GM18511 (cell line): ENCODE results near the gene CSAG1.
A peak's percentile ranks its signal among the peaks of the same experiment; 100 is the strongest.
"Not testable (repeated sequence)": the region's sequence is repeated elsewhere in the genome, so short reads cannot be mapped to it uniquely, and the experiment has no call there.

Source experiments
- ATAC-seq: cut with Tn5 transposase; IDR thresholded peaks from one replicate; pipeline ENCODE4 v1.9.1; 2021; ENCODE audit warnings: mild to moderate bottlenecking, moderate library complexity; ENCODE audit not compliant: unreplicated experiment

The CSAG1 gene

DNA sequence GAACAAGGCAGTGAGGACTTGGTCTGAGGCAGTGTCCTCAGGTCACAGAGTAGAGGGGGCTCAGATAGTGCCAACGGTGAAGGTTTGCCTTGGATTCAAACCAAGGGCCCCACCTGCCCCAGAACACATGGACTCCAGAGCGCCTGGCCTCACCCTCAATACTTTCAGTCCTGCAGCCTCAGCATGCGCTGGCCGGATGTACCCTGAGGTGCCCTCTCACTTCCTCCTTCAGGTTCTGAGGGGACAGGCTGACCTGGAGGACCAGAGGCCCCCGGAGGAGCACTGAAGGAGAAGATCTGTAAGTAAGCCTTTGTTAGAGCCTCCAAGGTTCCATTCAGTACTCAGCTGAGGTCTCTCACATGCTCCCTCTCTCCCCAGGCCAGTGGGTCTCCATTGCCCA, 33.1 kb downstream of the CSAG1 start:
- not testable (repeated sequence) for ATAC-seq

DNA sequence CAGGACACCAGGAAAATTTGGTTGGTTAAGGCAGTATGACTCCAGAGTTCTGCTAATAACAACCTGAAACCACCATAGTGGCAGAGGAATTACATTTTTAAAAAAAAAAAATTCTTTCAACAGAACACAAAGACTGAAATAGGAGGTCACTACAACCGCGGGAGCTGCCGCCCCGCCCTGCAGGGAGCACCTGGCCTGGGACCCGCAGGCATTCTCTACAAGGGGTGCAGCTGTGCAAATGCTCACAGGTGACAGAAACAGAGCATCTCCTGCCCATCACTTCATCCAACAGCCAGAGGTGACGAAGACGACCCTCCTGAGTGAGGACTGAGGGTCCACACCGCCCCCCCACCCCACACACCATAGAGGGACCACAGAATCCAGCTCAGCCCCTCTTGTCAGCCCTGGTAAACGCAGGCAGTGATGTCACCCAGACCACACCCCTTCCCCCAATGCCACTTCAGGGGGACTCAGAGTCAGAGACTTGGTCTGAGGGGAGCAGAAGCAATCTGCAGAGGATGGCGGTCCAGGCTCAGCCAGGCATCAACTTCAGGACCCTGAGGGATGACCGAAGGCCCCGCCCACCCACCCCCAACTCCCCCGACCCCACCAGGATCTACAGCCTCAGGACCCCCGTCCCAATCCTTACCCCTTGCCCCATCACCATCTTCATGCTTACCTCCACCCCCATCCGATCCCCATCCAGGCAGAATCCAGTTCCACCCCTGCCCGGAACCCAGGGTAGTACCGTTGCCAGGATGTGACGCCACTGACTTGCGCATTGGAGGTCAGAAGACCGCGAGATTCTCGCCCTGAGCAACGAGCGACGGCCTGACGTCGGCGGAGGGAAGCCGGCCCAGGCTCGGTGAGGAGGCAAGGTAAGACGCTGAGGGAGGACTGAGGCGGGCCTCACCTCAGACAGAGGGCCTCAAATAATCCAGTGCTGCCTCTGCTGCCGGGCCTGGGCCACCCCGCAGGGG, 35.3 kb downstream of the CSAG1 start, which contains the start of gene MAGEA3:
Gene MAGEA3 (plus strand): TSS at position 843 of the 980 bp plus-strand sequence. CDS start 2,039 bp downstream, outside the sequence.
- not testable (repeated sequence) for ATAC-seq

DNA sequence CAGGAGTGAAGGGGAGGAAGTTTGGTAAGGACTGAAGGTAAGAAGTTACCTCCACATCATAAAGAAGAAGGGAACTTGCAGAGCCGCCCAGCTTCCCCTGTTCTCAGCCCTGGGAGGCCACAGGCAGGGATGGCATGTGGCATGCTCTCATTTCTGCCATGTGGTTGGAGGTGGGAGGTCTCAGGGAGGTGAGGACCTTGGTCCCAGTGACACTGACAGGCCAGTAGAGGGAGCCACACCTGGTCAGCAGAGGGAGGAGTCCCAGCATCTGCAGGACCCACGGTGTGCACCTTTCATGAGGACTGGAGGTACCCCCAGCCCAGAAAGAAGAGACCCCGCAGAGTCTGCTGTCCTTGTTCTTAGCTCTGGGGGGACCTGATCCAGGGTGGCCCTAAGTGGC, 52.5 kb downstream of the CSAG1 start:
- peak; percentile 87 for ATAC-seq
